NK-92 (cell line): ENCODE measurements around the gene PGM3.

Source experiments
- DNase-seq: peaks from one replicate; lab custom pipeline; 2025; ENCODE audit not compliant: unreplicated experiment; lab: John Stamatoyannopoulos, UW

Gene PGM3

DNA sequence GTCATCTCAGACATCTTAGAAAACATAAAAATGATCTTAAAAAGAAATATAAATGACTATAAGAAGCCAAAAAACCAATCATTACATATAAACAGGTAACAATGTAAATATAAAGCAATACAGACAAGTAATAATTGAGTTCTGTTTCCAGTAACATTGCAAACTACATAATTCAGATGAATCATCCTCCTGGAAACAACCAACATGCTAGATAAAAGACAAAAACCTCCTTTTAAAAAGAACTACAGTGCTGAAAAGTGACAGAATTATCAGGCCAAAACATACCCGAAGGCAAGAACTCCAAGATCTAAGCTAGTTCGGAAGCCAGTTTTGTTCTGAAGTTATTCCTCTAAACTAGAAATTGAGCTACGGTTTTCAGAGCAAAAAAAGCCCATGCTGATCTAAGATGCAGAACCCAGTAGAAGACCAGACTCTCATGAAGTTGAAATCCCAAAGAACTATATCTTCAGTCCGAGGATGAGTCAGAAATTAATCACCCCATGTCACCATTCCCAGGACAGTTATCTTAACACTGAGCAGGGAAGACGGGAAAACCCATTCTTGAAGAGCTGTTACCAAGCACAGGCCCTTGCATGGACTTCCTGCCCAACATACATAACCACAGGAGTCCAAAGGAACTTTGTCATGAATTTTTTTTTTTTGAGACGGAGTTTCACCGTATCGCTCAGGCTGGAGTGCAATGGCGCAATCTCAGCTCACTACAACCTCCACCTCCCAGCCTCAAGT is 9.8 kb downstream of the PGM3 start:
- no peak for DNase-seq

DNA sequence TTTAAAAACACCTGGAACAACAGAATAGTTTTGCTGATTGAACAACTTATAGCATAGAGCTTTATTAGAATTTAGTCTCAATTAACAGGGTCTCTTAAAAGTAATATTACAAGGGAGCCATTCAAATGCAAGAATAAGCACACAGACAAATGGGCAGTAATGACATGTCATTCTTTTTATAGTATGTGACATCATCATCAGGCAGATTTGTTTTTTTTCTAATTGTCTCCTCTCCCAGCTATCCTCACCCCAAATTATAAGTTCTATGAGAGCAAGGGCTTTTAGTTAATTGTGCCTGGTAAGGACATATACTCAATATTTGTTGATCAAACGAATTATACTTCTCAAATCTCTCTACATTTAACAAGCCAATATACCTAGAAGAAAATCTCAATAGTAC is 11.0 kb downstream of the PGM3 start:
- no peak for DNase-seq

DNA sequence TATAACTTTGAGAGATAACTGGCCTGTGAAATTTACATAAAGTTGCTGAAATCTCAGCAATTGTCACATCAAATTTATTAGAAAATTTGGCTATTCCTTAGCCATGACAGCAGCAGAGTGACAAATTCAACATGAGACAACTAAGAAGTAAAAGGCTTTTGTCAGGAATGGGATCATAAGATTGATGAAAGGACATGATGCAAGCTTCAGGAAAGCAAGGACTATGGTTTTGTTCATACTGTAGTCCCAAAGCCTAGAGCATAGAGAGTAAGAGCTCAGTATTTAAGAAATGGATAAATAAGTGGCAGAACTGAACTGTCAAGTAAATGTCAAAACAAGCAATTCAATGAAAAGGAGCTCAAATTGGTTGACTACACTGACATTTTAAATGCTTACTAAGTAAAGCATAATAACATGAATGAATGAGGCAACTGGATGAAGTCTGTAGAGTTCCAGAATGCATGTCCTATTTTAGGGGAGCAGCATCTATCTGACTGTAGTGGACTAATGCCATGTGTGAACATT is 12.6 kb downstream of the PGM3 start:
- no peak for DNase-seq

DNA sequence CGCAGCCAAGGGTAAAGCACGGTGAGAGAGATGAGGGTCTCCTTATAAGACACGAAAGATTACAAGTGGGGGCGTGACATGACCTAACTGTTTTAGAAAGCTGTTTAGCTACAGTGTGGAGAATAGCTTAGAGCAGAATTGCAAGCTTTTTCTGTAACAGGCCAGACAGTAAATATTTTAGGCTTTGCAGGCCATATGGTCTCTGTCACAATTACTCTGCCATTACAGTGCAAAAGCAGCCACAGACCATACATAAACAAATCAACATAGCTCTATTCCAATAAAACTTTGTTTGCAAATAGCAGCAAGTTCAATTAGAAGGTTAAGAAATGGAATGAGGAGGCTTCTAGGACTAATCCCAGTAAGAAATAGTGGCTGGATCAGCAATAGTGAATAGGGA is 16.8 kb downstream of the PGM3 start:
- no peak for DNase-seq

DNA sequence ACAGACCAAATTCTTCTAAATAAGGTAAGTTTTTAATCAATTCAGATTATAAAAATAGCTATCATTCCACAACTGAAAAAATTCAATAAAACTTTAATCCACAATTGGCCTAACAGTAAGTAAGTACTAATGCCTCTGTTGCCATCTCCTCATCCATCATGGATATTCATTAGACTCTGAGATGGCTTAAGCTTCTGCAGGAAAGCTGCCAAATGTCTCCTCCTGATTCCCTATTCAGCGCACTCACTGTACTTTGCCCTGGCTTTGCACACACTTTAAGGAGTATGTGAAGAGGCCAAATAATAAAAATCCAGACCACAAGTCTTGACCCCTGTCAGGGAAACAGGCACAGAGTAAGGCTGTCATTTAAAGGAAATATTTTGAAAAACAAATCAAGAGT is 23.6 kb downstream of the PGM3 start:
- no peak for DNase-seq

DNA sequence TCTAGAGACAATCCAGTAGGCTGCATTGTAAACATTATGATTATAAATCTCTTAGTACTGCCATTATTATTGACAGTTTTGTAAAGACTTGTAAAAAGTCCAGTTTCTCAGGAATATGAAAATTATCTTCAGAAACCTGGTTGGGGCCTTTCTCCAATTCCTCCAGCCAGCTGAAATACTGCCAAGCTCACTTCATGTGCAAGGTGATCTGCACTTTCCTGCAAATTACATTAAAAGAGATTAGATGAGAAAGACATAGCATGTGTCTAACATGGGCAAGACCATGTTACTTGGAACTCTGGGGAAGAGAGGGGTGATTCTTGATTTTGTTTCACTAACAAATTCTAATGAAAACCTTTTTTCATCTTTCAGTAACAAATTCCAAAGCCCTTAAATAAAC is 24.0 kb downstream of the PGM3 start:
- no peak for DNase-seq

DNA sequence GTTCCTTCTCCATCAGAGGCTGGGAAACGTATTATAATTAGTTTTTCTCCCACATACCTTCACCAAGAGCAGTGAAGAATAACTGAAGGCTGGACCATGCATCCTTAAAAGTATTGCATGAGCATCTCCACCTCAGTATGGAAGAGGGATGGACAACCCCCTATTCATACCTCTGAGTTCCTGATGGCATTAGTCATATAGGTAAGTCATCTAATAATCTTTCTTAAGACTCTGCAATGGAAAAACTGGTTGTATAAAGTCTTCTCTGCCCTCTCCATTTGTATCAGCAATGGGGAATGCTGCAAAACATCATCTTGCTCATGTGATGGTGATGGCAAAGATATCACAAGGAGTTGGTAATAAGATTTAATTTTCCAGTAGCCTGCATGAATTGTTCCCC is 24.5 kb downstream of the PGM3 start:
- no peak for DNase-seq

DNA sequence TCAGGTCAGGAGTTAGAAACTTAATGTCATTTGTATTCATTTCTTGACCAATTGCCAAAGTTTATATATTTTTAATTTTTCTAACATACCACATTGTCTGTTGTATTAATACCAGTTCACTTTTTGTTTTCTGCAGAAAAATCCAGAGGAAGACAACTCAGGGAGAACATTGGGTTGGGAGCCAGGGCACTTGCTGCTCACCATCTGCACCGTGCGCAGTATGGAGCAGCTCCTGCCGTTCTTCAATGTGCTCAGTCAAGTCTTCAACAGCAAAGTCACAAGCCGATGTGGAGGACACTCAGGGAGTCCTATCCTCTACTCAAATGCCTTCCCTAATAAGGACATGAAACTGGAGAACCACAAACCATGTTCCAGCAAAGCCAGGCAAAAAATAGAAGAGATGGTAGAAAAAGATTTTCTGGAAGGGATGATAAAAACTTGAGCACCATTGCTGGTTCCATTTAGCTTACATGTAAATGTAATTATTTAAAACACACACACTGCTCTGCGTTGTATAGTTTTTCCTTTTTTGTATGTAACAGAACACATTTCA is 25.3 kb downstream of the PGM3 start:
- no peak for DNase-seq

DNA sequence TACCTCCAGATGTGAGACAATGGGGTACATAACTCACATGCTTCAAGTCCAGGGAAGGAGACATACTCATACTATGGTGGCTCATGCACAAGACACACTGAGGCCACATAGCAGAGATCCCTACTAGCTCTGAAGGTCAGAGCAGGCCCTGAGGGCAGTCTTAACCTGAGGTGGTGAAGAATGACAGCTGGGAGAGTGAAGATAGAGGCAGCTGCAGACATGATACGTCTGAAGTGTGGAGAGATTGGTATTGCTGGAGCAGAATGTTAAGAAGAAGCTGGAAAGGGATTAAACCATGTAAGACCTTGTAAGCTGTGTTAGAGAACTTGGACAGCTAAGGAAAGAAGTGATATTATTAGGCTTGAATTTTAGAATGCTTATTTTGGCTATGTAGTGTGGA is 32.9 kb downstream of the PGM3 start:
- no peak for DNase-seq

DNA sequence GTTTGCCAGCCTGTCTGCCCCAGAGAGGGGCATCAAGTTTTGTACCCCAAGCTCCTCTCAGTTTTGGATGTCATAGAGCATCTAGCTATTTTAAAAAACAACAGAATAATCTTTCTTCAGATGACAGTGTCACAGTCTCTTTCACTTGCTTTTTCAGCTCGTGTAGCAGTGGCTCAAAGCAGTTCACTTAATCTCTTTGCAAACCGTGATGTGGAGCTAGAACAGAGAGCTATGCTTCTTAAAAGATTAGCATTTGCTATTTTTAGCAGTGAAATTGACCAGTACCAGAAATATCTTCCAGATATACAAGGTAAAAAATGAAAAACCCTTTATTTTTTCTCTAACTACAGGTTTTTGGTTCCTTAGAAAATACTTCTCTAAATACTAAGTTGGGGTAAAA is 37.3 kb downstream of the PGM3 start:
- DNase-seq: no peak

DNA sequence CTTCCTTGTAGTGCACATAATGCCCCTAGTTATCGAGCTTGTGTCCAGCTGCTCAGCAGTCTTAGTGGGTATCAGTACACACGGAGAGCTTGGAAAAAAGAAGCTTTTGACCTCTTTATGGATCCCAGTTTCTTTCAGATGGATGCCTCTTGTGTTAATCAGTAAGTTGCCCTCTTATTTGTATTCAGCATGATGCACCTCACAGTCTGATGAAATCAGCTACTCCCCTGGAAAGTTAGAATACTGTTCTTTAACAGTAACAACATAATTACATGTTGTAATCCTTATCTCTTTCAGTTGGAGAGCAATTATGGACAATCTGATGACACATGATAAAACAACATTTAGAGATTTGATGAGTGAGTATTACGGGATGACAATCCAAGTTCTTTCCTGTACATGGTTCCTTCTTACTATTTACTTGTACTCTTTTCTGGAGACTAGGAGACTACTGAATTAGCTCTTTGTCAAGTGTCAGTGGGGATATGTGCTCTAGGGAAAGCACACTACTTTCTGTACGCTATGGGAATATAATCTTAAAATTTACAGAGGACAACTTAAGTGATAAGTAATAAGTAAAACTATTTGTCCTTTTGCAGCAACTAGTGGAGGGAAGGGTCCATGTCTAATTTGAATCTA is 39.1 kb downstream of the PGM3 start:
- no peak for DNase-seq

DNA sequence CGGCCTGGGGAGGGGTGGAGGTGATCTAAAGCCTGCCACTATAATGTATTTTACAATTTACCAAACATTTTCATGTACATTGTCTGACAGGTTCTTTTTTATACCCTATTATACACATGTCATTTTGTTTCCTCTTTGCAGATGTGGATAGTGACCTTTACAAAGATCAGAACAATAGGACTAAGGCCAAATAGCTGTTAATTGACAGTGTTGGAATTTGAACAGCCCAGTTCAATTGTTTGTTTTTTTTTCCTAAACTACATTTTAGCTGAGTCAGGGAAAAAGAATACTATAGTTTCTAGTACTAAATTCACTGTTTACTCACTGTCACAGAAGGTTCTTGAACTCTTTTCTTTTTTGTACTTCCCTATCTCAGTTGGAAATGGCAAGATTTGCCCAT is 40.2 kb downstream of the PGM3 start:
- no peak for DNase-seq

DNA sequence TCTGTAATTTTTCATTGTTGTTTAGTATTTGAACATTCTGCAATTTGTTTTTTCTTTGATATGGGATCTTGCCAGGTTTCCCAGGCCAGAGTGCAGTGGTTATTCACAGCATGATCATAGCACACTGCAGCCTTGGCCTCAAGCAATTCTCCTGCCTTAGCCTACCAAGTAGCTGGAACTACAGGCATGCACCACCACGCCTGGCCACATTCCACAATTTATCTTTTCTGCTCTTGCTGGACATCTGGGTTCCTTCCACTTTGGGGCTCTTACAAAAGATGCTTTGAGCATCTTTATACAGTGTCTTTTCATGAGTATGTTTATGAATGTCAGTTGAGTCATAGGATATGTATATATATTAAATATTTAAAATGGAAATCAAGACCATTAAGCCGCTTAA is 42.0 kb downstream of the PGM3 start:
- DNase-seq: no peak

DNA sequence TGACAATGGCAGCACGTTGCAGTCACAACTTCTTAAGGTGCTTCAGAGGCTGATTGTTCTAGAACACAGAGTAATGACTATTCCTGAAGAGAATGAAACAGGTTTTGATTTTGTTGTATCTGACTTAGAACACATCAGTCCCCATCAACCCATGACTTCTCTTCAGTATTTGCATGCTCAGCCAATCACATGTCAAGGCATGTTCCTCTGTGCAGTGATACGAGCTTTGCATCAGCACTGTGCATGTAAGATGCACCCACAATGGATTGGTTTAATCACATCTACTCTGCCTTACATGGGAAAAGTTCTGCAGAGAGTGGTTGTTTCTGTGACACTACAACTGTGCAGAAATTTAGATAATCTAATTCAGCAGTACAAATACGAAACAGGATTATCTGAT is 54.3 kb downstream of the PGM3 start:
- DNase-seq: no peak

DNA sequence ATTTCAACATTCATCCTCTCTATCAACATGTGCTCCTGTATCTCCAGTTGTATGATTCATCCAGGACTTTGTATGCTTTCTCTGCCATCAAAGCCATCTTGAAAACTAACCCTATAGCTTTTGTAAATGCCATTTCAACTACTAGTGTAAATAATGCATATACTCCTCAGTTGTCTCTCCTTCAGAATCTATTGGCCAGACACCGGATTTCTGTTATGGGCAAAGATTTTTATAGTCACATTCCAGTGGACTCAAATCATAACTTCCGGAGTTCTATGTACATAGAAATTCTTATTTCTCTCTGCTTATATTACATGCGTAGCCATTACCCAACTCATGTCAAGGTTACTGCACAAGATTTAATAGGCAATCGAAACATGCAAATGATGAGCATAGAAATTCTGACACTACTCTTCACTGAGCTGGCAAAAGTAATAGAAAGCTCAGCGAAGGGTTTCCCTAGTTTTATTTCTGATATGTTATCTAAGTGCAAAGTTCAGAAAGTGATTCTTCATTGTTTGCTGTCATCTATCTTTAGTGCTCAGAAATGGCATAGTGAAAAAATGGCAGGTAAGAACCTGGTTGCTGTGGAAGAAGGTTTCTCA is 54.8 kb downstream of the PGM3 start:
- no peak for DNase-seq

DNA sequence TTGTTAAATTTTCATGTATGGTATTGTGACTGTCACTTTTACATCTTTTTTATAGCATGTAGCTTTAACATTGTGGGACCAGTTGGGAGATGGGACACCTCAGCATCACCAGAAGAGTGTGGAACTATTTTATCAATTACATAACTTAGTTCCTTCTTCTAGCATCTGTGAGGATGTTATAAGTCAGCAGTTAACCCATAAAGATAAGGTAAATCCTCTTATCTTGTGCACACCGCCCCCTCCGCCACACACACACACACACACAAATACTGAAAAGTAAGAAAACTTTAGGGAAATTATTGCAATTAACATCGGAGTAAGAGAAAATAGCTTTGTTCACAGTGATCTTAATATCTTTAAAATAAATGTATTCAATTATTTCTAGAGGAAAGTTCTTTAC is 60.9 kb downstream of the PGM3 start:
- DNase-seq: no peak

DNA sequence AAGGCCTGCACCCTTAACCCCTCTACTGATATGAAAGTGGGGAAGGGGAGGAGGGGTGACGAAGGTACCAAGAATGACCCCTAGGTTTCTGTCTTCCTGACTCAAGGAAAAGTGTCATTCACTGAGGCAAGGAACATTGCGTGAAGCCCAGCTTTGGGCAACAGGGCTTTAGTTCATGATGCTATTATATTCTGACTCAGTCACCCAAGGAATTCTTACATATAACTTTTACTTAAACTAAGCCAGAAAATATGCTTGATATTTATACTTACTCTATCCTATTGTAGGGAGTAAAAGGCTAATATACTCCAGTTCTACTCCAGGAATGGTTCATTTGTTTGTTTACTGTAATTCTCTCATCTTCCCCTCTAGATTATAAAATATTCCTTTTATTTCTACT is 65.1 kb downstream of the PGM3 start:
- no peak for DNase-seq

DNA sequence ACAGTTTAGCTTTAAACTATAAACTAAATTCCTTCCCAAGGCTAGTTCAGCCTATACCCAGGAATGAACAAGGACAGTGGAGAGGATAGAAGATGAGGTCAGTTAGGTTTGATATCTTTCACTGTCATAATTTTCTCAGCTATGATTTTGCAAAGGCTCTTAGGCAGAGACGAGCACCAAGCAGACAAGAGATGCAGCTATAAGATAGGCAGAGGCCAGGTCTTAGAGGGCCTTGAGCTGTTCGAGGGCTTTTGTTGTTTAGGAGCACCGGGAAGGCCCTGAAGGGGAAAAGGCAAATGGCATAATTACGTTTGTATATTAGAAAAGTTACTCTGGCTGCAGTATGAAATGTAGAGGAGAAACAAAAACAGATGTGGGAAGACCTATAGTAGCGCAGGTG is 65.8 kb downstream of the PGM3 start:
- no peak for DNase-seq

DNA sequence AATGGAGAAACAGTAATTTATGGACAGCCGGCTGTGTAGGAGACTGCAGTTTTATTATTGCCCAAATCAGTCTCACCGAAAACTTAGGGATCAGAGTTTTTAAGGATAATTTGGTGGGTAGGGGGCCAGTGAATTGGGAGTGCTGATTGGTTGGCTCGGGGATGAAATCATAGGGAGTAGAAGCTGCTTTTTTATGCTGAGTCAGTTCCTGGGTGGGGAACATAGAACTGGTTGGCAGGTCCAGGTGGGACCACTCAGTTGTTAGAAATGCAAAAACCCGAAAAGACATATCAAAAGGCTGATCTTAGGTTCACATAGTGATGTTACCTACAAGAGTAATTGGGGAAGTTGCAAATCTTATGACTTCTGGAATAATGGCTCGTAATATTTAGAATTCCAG is 66.3 kb downstream of the PGM3 start:
- DNase-seq: no peak

DNA sequence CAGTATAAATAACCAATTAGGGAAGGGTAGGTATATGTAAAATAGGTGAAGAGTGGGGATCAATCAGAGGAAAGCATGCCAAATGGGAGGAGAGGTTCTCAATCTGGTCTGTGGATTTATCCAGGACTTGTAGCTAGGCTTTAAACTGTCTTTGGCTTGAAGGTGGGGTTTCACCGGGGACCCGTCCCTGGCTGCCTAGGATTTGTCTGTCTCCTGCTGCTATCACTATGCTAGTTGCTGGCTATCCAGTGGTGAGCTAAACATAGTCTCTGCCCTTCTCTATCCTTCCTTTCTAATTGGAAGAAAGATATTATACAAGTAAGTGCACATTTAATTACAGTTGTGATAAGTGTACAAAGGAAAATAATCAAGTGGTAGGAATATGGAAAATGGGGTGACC is 66.8 kb downstream of the PGM3 start:
- no peak for DNase-seq

DNA sequence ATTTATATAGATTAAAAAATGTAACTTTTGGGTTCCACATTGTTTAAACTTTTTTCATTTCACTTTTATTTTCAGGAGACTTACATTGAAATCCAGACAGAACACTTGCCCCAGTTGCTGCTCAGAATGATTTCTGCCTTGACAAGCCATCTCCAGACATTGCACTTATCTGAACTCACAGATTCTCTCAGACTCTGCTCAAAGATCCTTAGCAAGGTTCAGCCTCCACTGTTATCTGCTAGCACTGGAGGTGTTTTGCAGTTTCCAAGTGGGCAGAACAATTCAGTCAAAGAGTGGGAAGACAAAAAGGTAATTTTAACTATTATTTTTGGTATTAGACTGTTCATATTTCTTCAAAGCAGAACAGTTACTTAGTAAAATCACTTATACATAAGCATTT is 67.6 kb downstream of the PGM3 start:
- DNase-seq: no peak

DNA sequence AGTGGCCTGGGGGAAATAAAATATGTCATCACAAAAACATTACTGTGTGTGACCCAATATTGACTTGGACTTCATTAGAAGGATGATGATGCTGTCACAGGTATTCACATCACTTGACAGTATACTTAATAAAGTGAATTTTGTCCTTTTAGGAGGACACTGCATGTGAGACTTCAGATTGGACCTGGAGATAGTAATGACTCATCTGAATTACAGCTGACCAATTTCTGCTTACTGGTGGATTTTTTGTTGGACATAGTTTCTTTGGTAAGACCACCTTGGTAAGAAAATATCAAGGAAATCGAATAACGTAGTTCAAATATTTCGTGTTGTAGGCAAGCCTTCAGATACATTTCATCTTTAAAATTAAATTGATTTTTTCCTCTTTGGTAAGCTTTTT is 68.5 kb downstream of the PGM3 start:
- no peak for DNase-seq
